Activated CD8-positive, alpha-beta T cell treated with anti-CD3 and anti-CD28 coated beads for 36 hours (primary cell): ENCODE results near the gene SUOX. TPM values are rescaled to one million over a fixed set of nuclear protein-coding genes. Genes with fewer than 3 reads are reported as not detected.

Experiments used
- ATAC-seq: fragments of 200-7000 bp; cut with Tn5 transposase; one replicate; pipeline ENCODE4 v1.10.0; 2021; ENCODE audit warnings: mild to moderate bottlenecking, moderate library complexity
- CTCF ChIA-PET: fragments of 350-600 bp; sonication (Branson Sonifier 250); formaldehyde crosslinking; loops from one replicate; lab custom pipeline; 2021; ENCODE audit warnings: antibody characterized with exemption; lab: Charles Lee
- POLR2A ChIA-PET: fragments of 350-600 bp; sonication (Branson Sonifier 250); formaldehyde crosslinking; loops from one replicate; lab custom pipeline; 2021; ENCODE audit warnings: antibody characterized with exemption; lab: Charles Lee
- DNase-seq: peaks from one replicate; pipeline ENCODE4 v3.0.0-alpha.2; 2020
- H3K27ac Mint-ChIP-seq: one replicate; pipeline ENCODE4 v1.8.0; 2021; ENCODE audit warnings: mild to moderate bottlenecking, mixed read lengths
- H3K27me3 Mint-ChIP-seq: one replicate; pipeline ENCODE4 v1.8.0; 2021; ENCODE audit warnings: mixed read lengths
- H3K36me3 Mint-ChIP-seq: one replicate; pipeline ENCODE4 v1.8.0; 2021; ENCODE audit warnings: low read depth, mixed read lengths
- H3K4me1 Mint-ChIP-seq: one replicate; pipeline ENCODE4 v1.8.0; 2021; ENCODE audit warnings: low read depth, mixed read lengths
- H3K4me3 Mint-ChIP-seq: one replicate; pipeline ENCODE4 v1.8.0; 2021; ENCODE audit warnings: mild to moderate bottlenecking, moderate library complexity, mixed read lengths
- H3K9me3 Mint-ChIP-seq: one replicate; pipeline ENCODE4 v1.8.0; 2021; ENCODE audit warnings: mixed read lengths
- CTCF ChIP-seq: fragments of 200-600 bp; IDR thresholded peaks from one replicate; pipeline ENCODE4 v1.8.0; 2022; ENCODE audit warnings: antibody characterized with exemption, mild to moderate bottlenecking
- intact Hi-C: fragments of 100-400 bp; cut with micrococcal nuclease; formaldehyde crosslinking; loops from one replicate; pipeline ENCODE4 v1.10.0; 2022
- total RNA-seq, 2 experiments: library from RNA; stranded (reverse); gene quantifications; one replicate each; pipeline ENCODE4 v1.2.3, GENCODE V29; 2021

Gene SUOX
- total RNA-seq, 2 experiments from 2014 or later = 4.6 to 6.2 TPM

- intact Hi-C loops = loop anchor here (2.0 kb wide), 1 partner anchor 33 kb away; the partner anchor contains the start of gene SUOX
- no peak overlapping the region for H3K4me3 Mint-ChIP-seq
- CTCF ChIA-PET = interaction anchor here (0.7 to 4.2 kb wide), 26 partner anchors 10 to 296 kb away, joined by 3 to 88 read pairs (median 10); partner anchors contain the start of genes IKZF4, PA2G4, RAB5B and SUOX
- H3K27ac Mint-ChIP-seq = peak overlapping the region; percentile 80
- peaks cover 67% of the 10 kb centered on the region for H3K36me3 Mint-ChIP-seq
- DNase-seq (peak; percentile 51), ATAC-seq (peak; percentile 34)
- no peaks in the 10 kb centered on the region for H3K9me3 Mint-ChIP-seq
- TF ChIP-seq CTCF = peak; percentile 69
- H3K27me3 Mint-ChIP-seq = no peaks in the 10 kb centered on the region
- peaks cover 47% of the 10 kb centered on the region for H3K4me1 Mint-ChIP-seq
- POLR2A ChIA-PET = interaction anchor here (0.8 to 1.4 kb wide), 2 partner anchors 55 to 300 kb away, joined by 3 to 4 read pairs; partner anchors contain the start of gene RAB5B
Measured at GRCh38 chr12:56029666-56030293, 32.7 kb downstream of the SUOX start.

GRCh38 chr12:56031987-56032386 is 34.9 kb downstream of the SUOX start:
- peak overlapping the region; percentile 28 for H3K4me3 Mint-ChIP-seq
- CTCF ChIA-PET = interaction anchor here (4.2 kb wide), 1 partner anchor 36 kb away, joined by 18 read pairs; no protein-coding TSS in a partner anchor
- POLR2A ChIA-PET = no interaction called here
- H3K27ac Mint-ChIP-seq = peak overlapping the region; percentile 89
- H3K36me3 Mint-ChIP-seq = peaks cover 66% of the 10 kb centered on the region
- H3K27me3 Mint-ChIP-seq = no peaks in the 10 kb centered on the region
- peak; percentile 60 for ATAC-seq
- TF ChIP-seq CTCF = no peak
- DNase-seq = peak; percentile 76
- H3K4me1 Mint-ChIP-seq = peaks cover 61% of the 10 kb centered on the region
- intact Hi-C loops = no loop called here
- no peaks in the 10 kb centered on the region for H3K9me3 Mint-ChIP-seq

- ATAC-seq = peak; percentile 80
- no peak for TF ChIP-seq CTCF
- H3K4me1 Mint-ChIP-seq = peaks cover 65% of the 10 kb centered on the region
Measured at GRCh38 chr12:56034586-56035332, 37.7 kb downstream of the SUOX start.

DNA sequence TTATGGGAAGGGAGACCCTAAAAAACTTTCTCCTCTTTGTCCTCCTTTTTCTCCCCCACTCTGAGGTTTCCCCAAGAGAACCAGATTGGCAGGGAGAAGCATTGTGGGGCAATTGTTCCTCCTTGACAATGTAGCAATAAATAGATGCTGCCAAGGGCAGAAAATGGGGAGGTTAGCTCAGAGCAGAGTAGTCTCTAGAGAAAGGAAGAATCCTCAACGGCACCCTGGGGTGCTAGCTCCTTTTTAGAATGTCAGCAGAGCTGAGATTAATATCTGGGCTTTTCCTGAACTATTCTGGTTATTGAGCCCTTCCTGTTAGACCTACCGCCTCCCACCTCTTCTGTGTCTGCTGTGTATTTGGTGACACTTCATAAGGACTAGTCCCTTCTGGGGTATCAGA is 40.1 kb downstream of the SUOX start:
- DNase-seq = no peak
- H3K36me3 Mint-ChIP-seq = peaks cover 44% of the 10 kb centered on the region
- ChIA-PET CTCF (interaction anchor here (0.8 to 1.4 kb wide), 2 partner anchors 41 to 226 kb away, joined by 3 to 9 read pairs; no protein-coding TSS in a partner anchor), POLR2A (interaction anchor here (0.6 to 1.6 kb wide), 2 partner anchors 63 to 242 kb away, joined by 3 to 6 read pairs; partner anchors contain the start of gene RAB5B)
- H3K9me3 Mint-ChIP-seq = no peaks in the 10 kb centered on the region
- intact Hi-C loops = no loop called here
- peak overlapping the region; percentile 36 for H3K27ac Mint-ChIP-seq
- no peaks in the 10 kb centered on the region for H3K27me3 Mint-ChIP-seq
- ATAC-seq = no peak
- no peak overlapping the region for H3K4me3 Mint-ChIP-seq
- no peak for TF ChIP-seq CTCF
- H3K4me1 Mint-ChIP-seq = peaks cover 62% of the 10 kb centered on the region

More at GRCh38 chr12:56034586-56035332, 37.7 kb downstream of the SUOX start:
- DNase-seq = peak; percentile 84
- Mint-ChIP-seq H3K9me3 (no peaks in the 10 kb centered on the region), H3K27me3 (no peaks in the 10 kb centered on the region), H3K4me3 (peak overlapping the region; percentile 41), H3K36me3 (peaks cover 53% of the 10 kb centered on the region), H3K27ac (peak overlapping the region; percentile 92)
- ChIA-PET POLR2A (interaction anchor here (0.6 to 1.4 kb wide), 2 partner anchors 14 to 61 kb away, joined by 3 to 4 read pairs; no protein-coding TSS in a partner anchor), CTCF (interaction anchor here (1.0 to 4.2 kb wide), 2 partner anchors 39 kb away, joined by 3 to 18 read pairs; no protein-coding TSS in a partner anchor)
- intact Hi-C loops = no loop called here
